HG02798 (cell line): Measurements from ENCODE around the gene FPGS.

Experiments used
- ATAC-seq: cut with Tn5 transposase; IDR thresholded peaks from one replicate; pipeline ENCODE4 v1.9.1; 2021; ENCODE audit warnings: mild to moderate bottlenecking; ENCODE audit not compliant: unreplicated experiment, poor library complexity

The FPGS gene

GRCh38 chr9:127856094-127856728 lies 53.5 kb downstream of the FPGS start:
- no peak for ATAC-seq

- ATAC-seq: no peak
These were observed 54.0 kb downstream of the FPGS start for GRCh38 chr9:127856729-127857116.

GRCh38 chr9:127857278-127857677 lies 54.6 kb downstream of the FPGS start:
- no peak for ATAC-seq

GRCh38 chr9:127858041-127858512 lies 55.4 kb downstream of the FPGS start:
- ATAC-seq: no peak

- no peak for ATAC-seq
These were observed 57.6 kb downstream of the FPGS start for GRCh38 chr9:127860260-127860659.

- no peak for ATAC-seq
These were observed 58.1 kb downstream of the FPGS start for GRCh38 chr9:127860779-127861178.

- no peak for ATAC-seq
These were observed 59.7 kb downstream of the FPGS start for GRCh38 chr9:127862075-127863011.

GRCh38 chr9:127863191-127863621 lies 60.5 kb downstream of the FPGS start:
- no peak for ATAC-seq
